ENCODE measurements around the gene SPPL2B. TPM values are rescaled to one million over a fixed set of nuclear protein-coding genes. Genes with fewer than 3 reads are reported as not detected.
"Not testable (repeated sequence)": the region's sequence is repeated elsewhere in the genome, so short reads cannot be mapped to it uniquely, and the experiment has no call there.

The SPPL2B gene
- total RNA-seq, 2 donors from 2014 or later: 52.0 to 55.3 TPM

GRCh38 chr19:2340496-2341243 lies 12.2 kb downstream of the SPPL2B start:
- Mint-ChIP-seq H3K4me3 (no peak overlapping the region), H3K27ac (no peak overlapping the region), H3K36me3 (ENCODE audit: insufficient read depth in 2 of 2) (peaks cover 3 to 8% of the 10 kb centered on the region in 2 donors), H3K4me1 (ENCODE audit: low read depth) (peaks cover 5% of the 10 kb centered on the region), H3K27me3 (ENCODE audit: low read depth) (no peaks in the 10 kb centered on the region), H3K9me3 (peaks cover 6 to 8% of the 10 kb centered on the region in 2 donors)
- no peak for ATAC-seq (replicated peaks in 1 of 2)
- DNase-seq: no peak

DNA sequence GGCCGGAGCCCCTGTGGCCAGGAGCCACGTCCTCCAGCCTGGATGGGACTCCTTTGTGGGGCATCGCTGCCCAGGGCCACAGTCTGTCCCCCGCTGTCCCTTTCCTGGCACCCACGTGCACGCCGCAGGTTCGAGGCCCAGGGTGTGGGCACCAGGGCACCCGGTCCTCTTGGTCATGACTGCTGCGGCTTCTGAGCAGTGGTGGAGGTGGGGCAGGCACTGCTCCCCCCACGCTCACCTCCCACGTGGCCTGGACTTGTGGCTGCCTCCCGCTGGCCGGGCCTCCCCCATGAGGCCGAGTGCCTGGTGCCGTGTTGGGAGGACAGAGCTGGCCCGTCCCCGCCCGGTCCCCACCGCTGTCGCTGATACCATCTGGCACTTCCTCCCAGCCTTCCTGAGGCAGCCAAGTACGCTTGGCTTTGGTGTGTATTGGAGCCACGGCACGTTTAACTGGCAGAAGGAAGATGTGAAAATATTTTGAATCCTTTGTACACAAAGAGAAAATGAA lies 12.8 kb downstream of the SPPL2B start:
- no peak overlapping the region for H3K27ac Mint-ChIP-seq
- peaks cover 1 to 2% of the 10 kb centered on the region in 2 donors for H3K36me3 Mint-ChIP-seq (ENCODE audit: insufficient read depth in 2 of 2)
- no peak overlapping the region for H3K4me3 Mint-ChIP-seq
- H3K4me1 Mint-ChIP-seq (ENCODE audit: low read depth): no peaks in the 10 kb centered on the region
- no peaks in the 10 kb centered on the region for H3K27me3 Mint-ChIP-seq (ENCODE audit: low read depth)
- DNase-seq: no peak
- H3K9me3 Mint-ChIP-seq: peaks cover 0 to 2% of the 10 kb centered on the region in 2 donors
- no peak for ATAC-seq (replicated peaks in 1 of 2)

DNA sequence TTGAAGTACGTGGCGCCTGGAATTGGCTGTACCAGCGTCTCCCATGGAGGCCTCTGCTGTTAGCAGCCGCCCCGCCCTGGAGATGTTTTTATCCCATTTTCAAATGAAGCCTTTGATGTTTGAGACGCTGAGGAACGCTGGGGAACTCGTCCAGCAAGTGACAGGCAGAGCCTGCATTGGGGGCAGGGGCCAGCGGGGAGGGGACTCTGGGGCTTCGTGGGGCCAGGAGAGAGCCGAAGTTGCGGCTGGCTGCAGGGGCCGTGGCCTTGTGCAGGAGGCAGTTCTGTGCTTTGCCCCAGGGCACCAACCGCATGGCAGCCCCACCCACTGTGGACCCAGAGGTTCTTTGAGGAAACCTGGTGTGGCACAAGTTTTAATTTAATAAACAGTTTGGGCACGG lies 13.5 kb downstream of the SPPL2B start:
- H3K4me1 Mint-ChIP-seq (ENCODE audit: low read depth): no peaks in the 10 kb centered on the region
- H3K9me3 Mint-ChIP-seq: no peaks in the 10 kb centered on the region
- no peak overlapping the region for H3K27ac Mint-ChIP-seq
- H3K27me3 Mint-ChIP-seq (ENCODE audit: low read depth): no peaks in the 10 kb centered on the region
- no peak overlapping the region for H3K4me3 Mint-ChIP-seq
- peaks cover 0 to 1% of the 10 kb centered on the region in 2 donors for H3K36me3 Mint-ChIP-seq (ENCODE audit: insufficient read depth in 2 of 2)
- ATAC-seq (replicated peaks in 1 of 2) (no peak), DNase-seq (no peak)

- Mint-ChIP-seq H3K27ac (no peak overlapping the region), H3K9me3 (no peaks in the 10 kb centered on the region), H3K4me1 (ENCODE audit: low read depth) (no peaks in the 10 kb centered on the region), H3K4me3 (no peak overlapping the region), H3K27me3 (ENCODE audit: low read depth) (no peaks in the 10 kb centered on the region), H3K36me3 (ENCODE audit: insufficient read depth in 2 of 2) (peaks cover 0 to 1% of the 10 kb centered on the region in 2 donors)
- no peak for DNase-seq
- no peak for ATAC-seq (replicated peaks in 1 of 2)
Measured at GRCh38 chr19:2342656-2343288, 14.3 kb downstream of the SPPL2B start.

GRCh38 chr19:2343289-2343982 lies 15.0 kb downstream of the SPPL2B start:
- no peak overlapping the region for H3K4me3 Mint-ChIP-seq
- ATAC-seq (replicated peaks in 1 of 2) (no peak), DNase-seq (no peak)
- H3K27me3 Mint-ChIP-seq (ENCODE audit: low read depth): no peaks in the 10 kb centered on the region
- no peaks in the 10 kb centered on the region for H3K4me1 Mint-ChIP-seq (ENCODE audit: low read depth)
- H3K36me3 Mint-ChIP-seq (ENCODE audit: insufficient read depth in 2 of 2): peaks cover 0 to 1% of the 10 kb centered on the region in 2 donors
- H3K27ac Mint-ChIP-seq: no peak overlapping the region
- no peaks in the 10 kb centered on the region for H3K9me3 Mint-ChIP-seq

- Mint-ChIP-seq H3K4me3 (no peak overlapping the region), H3K27me3 (ENCODE audit: low read depth) (no peaks in the 10 kb centered on the region), H3K36me3 (ENCODE audit: insufficient read depth in 2 of 2) (peaks cover 0 to 1% of the 10 kb centered on the region in 2 donors), H3K27ac (no peak overlapping the region), H3K4me1 (ENCODE audit: low read depth) (no peaks in the 10 kb centered on the region), H3K9me3 (no peaks in the 10 kb centered on the region)
- no peak for DNase-seq
- ATAC-seq (replicated peaks in 1 of 2): no peak
Measured at GRCh38 chr19:2344381-2344870, 15.9 kb downstream of the SPPL2B start.

DNA sequence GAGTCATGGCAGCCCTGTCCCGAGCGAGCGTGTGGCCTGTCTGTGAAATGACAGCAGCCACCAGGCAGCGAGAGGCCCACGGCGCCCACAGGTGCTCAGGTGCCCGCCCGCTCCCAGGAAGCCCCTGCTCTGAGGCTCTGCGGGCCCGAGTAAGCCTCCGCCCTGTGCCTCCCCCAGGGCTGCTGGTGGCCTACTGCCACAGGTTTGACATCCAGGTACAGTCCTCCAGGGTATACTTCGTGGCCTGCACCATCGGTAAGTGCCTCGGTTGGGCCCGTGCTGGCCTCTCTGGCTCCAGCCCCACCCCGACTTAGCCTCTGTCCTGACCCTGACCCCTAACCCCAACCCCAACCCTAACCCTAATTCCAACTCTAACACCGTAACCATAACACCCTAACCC lies 16.6 kb downstream of the SPPL2B start:
- no peaks in the 10 kb centered on the region for H3K27me3 Mint-ChIP-seq (ENCODE audit: low read depth)
- ATAC-seq (replicated peaks in 1 of 2): no peak
- peaks cover 0 to 1% of the 10 kb centered on the region in 2 donors for H3K36me3 Mint-ChIP-seq (ENCODE audit: insufficient read depth in 2 of 2)

GRCh38 chr19:2345794-2346663 lies 17.5 kb downstream of the SPPL2B start:
- Mint-ChIP-seq H3K27ac (no peak overlapping the region), H3K9me3 (no peaks in the 10 kb centered on the region), H3K36me3 (ENCODE audit: insufficient read depth in 2 of 2) (peaks cover 0 to 1% of the 10 kb centered on the region in 2 donors), H3K27me3 (ENCODE audit: low read depth) (no peaks in the 10 kb centered on the region), H3K4me3 (no peak overlapping the region), H3K4me1 (ENCODE audit: low read depth) (no peaks in the 10 kb centered on the region)
- DNase-seq (no peak), ATAC-seq (replicated peaks in 1 of 2) (no peak)

More for the DNA sequence above, 16.6 kb downstream of the SPPL2B start:
- no peaks in the 10 kb centered on the region for H3K4me1 Mint-ChIP-seq (ENCODE audit: low read depth)
- H3K4me3 Mint-ChIP-seq: no peak overlapping the region
- H3K27ac Mint-ChIP-seq: no peak overlapping the region
- H3K9me3 Mint-ChIP-seq: no peaks in the 10 kb centered on the region
- DNase-seq: no peak

DNA sequence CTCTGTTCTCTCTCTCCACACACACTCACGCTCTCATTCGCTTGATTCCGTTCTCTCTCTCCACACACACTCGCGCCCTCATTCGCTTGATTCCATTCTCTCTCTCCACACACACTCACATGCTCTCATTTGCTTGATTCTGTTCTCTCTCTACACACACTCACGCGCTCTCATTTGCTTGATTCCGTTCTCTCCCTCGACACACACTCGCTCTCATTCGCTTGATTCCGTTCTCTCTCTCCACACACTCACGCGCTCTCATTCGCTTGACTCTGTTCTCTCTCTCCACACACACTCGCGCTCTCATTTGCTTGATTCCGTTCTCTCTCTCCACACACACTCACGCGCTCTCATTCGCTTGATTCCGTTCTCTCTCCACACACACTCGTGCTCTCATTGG lies 21.3 kb downstream of the SPPL2B start:
- H3K27ac Mint-ChIP-seq; H3K4me1 Mint-ChIP-seq (ENCODE audit: low read depth); H3K27me3 Mint-ChIP-seq (ENCODE audit: low read depth); DNase-seq; H3K9me3 Mint-ChIP-seq; ATAC-seq (replicated peaks in 1 of 2); H3K4me3 Mint-ChIP-seq; H3K36me3 Mint-ChIP-seq (ENCODE audit: insufficient read depth in 2 of 2): not testable (repeated sequence)

DNA sequence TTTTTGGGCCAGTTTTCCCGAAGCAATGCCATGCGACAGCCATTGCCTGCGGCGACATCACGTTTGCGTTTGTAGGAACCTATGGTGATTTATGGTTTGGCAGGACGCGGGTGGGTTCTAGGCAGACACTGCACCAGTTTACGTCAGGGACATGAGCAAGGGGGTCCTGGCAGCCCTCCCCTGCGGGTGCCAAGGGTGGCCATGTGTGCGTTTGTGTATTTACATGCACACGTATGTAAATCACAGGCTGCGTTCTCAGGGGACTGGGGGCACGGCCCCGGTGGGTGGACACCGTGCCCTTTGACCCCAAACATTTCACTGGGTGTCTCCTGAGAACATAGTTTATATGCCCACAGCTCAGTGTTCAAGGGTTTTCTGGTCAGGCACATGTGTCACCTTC lies 22.2 kb downstream of the SPPL2B start:
- Mint-ChIP-seq H3K27ac (no peak overlapping the region), H3K36me3 (ENCODE audit: insufficient read depth in 2 of 2) (peaks cover 0 to 1% of the 10 kb centered on the region in 2 donors), H3K4me3 (no peak overlapping the region), H3K4me1 (ENCODE audit: low read depth) (no peaks in the 10 kb centered on the region), H3K27me3 (ENCODE audit: low read depth) (no peaks in the 10 kb centered on the region), H3K9me3 (no peaks in the 10 kb centered on the region)
- ATAC-seq (replicated peaks in 1 of 2) (no peak), DNase-seq (no peak)

DNA sequence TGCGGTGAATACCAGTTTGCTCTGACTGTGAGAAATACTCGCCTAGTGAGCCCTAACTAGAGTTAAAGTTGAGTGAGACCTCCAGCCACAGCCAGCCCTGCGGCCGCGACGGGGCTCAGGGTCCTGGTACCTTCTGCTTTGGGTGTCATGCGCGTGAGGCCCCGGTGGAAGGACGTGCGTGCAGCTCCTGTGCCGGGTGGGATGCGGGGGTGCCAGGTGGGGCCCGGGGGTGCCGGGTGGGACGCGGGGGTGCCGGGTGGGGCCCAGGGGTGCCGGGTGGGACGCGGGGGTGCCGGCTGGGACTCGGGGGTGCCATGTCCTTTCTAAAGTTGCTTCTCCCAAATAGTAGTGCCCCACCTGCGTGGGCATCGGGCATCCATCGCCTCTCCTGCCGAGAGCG lies 23.1 kb downstream of the SPPL2B start:
- no peaks in the 10 kb centered on the region for H3K36me3 Mint-ChIP-seq (ENCODE audit: insufficient read depth in 2 of 2)

DNA sequence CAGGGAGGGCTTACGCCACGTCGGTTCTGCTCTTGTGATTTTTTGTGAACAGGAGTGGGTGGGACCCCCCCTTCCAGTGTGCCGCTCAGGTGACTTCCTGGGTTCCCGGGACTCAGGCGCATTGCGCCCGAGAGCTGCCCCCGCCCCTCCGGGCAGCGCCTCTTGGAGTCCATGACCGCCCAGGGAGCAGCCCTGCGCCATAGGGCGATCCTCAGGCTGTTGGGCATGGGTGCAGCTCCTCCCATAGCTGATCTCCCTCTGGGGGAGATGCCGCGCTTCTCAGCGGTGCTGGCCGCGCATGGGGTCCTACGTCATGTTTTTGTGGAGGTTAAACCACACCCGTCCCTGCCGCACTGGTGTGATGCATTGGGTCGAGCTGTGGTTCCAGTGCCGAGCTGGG lies 23.6 kb downstream of the SPPL2B start:
- Mint-ChIP-seq H3K36me3 (ENCODE audit: insufficient read depth in 2 of 2) (no peaks in the 10 kb centered on the region), H3K9me3 (no peaks in the 10 kb centered on the region), H3K4me1 (ENCODE audit: low read depth) (no peaks in the 10 kb centered on the region), H3K27ac (no peak overlapping the region), H3K27me3 (ENCODE audit: low read depth) (no peaks in the 10 kb centered on the region), H3K4me3 (no peak overlapping the region)
- DNase-seq (no peak), ATAC-seq (replicated peaks in 1 of 2) (no peak)

More for the DNA sequence above, 23.1 kb downstream of the SPPL2B start:
- H3K4me3 Mint-ChIP-seq: no peak overlapping the region
- H3K9me3 Mint-ChIP-seq: no peaks in the 10 kb centered on the region
- ATAC-seq (replicated peaks in 1 of 2): no peak
- no peak overlapping the region for H3K27ac Mint-ChIP-seq
- no peaks in the 10 kb centered on the region for H3K27me3 Mint-ChIP-seq (ENCODE audit: low read depth)
- no peak for DNase-seq
- no peaks in the 10 kb centered on the region for H3K4me1 Mint-ChIP-seq (ENCODE audit: low read depth)
